Gastrocnemius medialis (tissue), 4 donors: Measurements from ENCODE around the gene SMAD9. TPM values are rescaled to one million over a fixed set of nuclear protein-coding genes. Genes with fewer than 3 reads are reported as not detected.

ENCODE experiments used
- ATAC-seq, 2 donors: fragments of 150-250 bp; one replicate each; pipeline ENCODE4 v1.9.1; 2016
- DNase-seq, 2 donors: peaks; one replicate each; pipeline ENCODE4 v3.0.0-alpha.2; 2019
- H3K27ac ChIP-seq, 4 donors: fragments of 200-600 bp; sonication (generic); 1 replicate in 1 of 4; 2 replicates in 3 of 4; pipeline ENCODE4 v1.5.1; 2016 to 2018; ENCODE audit warnings: mild to moderate bottlenecking in 2 of 4, moderate library complexity in 1 of 4
- H3K27me3 ChIP-seq, 3 donors: fragments of 200-600 bp; sonication (generic) in 2 of 3; 1 replicate in 1 of 3; 2 replicates in 2 of 3; pipeline versions ENCODE4 v1.5.1 to v1.6.0; 2016 to 2019; ENCODE audit warnings: mild to moderate bottlenecking in 1 of 3, moderate library complexity in 1 of 3
- H3K36me3 ChIP-seq, 2 donors: fragments of 200-600 bp; sonication (generic) in 1 of 2; one replicate each; pipeline ENCODE4 v1.5.1; 2017 to 2018
- H3K4me1 ChIP-seq, 2 donors: fragments of 200-600 bp; sonication (generic) in 1 of 2; one replicate each; pipeline ENCODE4 v1.5.1; 2016 to 2017; ENCODE audit warnings: mild to moderate bottlenecking in 2 of 2
- H3K4me3 ChIP-seq, 4 donors: fragments of 200-600 bp; sonication (generic) in 3 of 4; 1 replicate in 1 of 4; 2 replicates in 3 of 4; pipeline ENCODE4 v1.5.1; 2016 to 2019; ENCODE audit warnings: mild to moderate bottlenecking in 2 of 4
- H3K9me3 ChIP-seq, 3 donors: fragments of 200-600 bp; sonication (generic) in 2 of 3; 1 replicate in 1 of 3; 2 replicates in 2 of 3; pipeline ENCODE4 v1.5.1; 2016 to 2019
- POLR2A ChIP-seq, 2 donors: fragments of 450-650 bp; IDR thresholded peaks; one replicate each; pipeline ENCODE4 v1.6.1; 2017; ENCODE audit warnings: antibody characterized with exemption in 2 of 2, mild to moderate bottlenecking in 2 of 2, moderate library complexity in 2 of 2
- in situ Hi-C, 4 donors: fragments of 200-750 bp; cut with MboI; loops; one replicate each; pipeline versions ENCODE4 v1.15.0 to v1.8.0; 2017; ENCODE audit warnings: low sequenced_read_pairs in 4 of 4
- intact Hi-C: fragments of 100-400 bp; cut with DNase I; formaldehyde crosslinking; loops from one replicate; pipeline ENCODE4 v1.15.1; 2023; ENCODE audit warnings: low total_unique reads
- total RNA-seq, 4 donors: library from RNA; depleted of rRNA; stranded (reverse); fragments of >200 nt; gene quantifications; one replicate each; pipeline versions ENCODE4 v1.1.0 to v1.2.3, GENCODE V29; 2016
- TF ChIP-seq, protein P1 (sequence below), 5 experiments: fragments of 450-650 bp in 3 of 5; fragments of 200-600 bp in 2 of 5; sonication (generic) in 2 of 5; IDR thresholded peaks in 4 of 5; conservative IDR thresholded peaks in 1 of 5; 1 replicate in 4 of 5; 2 replicates in 1 of 5; pipeline ENCODE4 v1.5.1; 2016 to 2019; ENCODE audit warnings: antibody characterized with exemption in 5 of 5, mild to moderate bottlenecking in 3 of 5, moderate library complexity in 3 of 5

The SMAD9 gene
- total RNA-seq, 4 donors from 2014 or later, result 2.2 to 14.9 (median 6.5) TPM

DNA sequence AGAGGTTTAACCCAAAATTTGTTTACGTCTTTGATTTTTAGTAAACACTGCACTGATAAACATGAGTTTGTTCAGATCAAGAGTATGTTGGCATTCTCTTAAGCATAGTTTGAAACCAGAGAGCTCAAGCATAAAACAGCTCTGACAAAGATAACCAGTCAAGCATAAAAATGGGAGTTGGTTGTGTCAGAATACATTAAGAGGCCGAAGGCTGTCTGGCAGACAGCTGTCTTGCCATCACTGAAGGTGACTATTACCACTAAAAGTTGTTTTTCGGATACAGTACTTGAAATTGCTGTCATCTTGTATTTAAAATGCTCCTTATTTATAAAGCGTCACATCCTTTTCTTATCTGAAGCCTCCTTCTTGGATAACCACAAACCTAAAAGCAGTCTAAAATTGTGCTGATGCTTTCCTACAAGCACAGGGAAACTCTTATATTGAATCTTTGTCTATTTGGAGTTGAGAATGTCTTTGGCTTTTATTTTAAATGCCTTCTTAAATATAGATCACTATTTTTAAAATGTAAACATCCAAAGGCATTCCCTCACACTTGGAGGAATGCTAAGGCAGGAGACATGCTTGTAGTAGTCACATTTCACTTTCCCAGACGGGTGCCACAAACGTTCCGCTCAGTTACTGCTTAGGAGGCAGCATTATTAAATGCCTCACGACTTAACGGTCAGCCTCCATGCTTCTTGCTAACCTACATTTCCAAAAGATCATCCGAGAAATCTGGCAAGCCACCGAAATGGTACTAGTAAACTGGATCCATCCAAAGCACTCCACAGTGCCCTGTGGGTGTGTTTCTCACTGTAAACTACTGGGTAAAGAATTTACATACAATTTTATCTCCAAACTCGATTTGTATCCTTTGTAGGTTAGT, 1.5 kb downstream of the SMAD9 start:
- no peak for TF ChIP-seq POLR2A (IDR thresholded peaks at IDR 0.05)
- TF ChIP-seq, protein P1, sequence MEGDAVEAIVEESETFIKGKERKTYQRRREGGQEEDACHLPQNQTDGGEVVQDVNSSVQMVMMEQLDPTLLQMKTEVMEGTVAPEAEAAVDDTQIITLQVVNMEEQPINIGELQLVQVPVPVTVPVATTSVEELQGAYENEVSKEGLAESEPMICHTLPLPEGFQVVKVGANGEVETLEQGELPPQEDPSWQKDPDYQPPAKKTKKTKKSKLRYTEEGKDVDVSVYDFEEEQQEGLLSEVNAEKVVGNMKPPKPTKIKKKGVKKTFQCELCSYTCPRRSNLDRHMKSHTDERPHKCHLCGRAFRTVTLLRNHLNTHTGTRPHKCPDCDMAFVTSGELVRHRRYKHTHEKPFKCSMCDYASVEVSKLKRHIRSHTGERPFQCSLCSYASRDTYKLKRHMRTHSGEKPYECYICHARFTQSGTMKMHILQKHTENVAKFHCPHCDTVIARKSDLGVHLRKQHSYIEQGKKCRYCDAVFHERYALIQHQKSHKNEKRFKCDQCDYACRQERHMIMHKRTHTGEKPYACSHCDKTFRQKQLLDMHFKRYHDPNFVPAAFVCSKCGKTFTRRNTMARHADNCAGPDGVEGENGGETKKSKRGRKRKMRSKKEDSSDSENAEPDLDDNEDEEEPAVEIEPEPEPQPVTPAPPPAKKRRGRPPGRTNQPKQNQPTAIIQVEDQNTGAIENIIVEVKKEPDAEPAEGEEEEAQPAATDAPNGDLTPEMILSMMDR (IDR thresholded peaks at IDR 0.05 in 4 of 5, conservative IDR thresholded peaks at IDR 0.05 in 1 of 5), result no peak
- peaks cover 8 to 27% of the 10 kb centered on the region in 2 donors for H3K4me1 ChIP-seq
- H3K4me3 ChIP-seq, result peak overlapping the region; percentile 69 to 79 (median 72)
- intact Hi-C loops, result loop anchor here (2.0 kb wide), 3 partner anchors 36 to 100 kb away; partner anchors contain the start of gene RFXAP
- in situ Hi-C loops, result no loop called here
- no peaks in the 10 kb centered on the region for H3K36me3 ChIP-seq
- no peaks in the 10 kb centered on the region for H3K9me3 ChIP-seq
- H3K27me3 ChIP-seq, result no peaks in the 10 kb centered on the region
- ATAC-seq, result peak in 1 of 2 donors; percentile 8
- peak overlapping the region; percentile 60 to 79 (median 70) for H3K27ac ChIP-seq
- DNase-seq, result no peak

DNA sequence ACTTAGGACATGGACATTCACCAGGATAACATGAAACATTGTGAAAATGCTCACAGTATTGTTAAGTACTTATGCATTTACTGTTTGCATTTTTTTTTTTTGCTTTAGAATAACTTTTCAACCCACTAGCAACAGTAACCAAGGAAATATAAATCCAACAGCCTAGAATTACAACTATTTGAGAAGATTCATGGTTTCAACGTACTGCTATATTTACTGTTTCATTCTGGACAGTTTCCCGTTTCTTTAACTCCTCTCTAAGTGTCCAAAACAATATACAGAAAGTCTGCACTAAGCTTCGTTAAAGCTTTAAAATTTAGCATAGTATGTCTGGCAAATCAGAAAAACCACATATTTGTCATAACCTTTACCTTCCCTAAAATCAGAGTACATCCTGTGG, 2.7 kb downstream of the SMAD9 start:
- H3K4me3 ChIP-seq, result no peak overlapping the region
- no peaks in the 10 kb centered on the region for H3K9me3 ChIP-seq
- in situ Hi-C loops (no loop called here), intact Hi-C loops (no loop called here)
- ATAC-seq (no peak), DNase-seq (no peak)
- H3K27ac ChIP-seq, result peak overlapping the region in 1 of 4 donors; percentile 75
- peaks cover 8 to 29% of the 10 kb centered on the region in 2 donors for H3K4me1 ChIP-seq
- no peak for TF ChIP-seq POLR2A (IDR thresholded peaks at IDR 0.05)
- TF ChIP-seq, protein P1 (IDR thresholded peaks at IDR 0.05 in 4 of 5, conservative IDR thresholded peaks at IDR 0.05 in 1 of 5), result no peak
- no peaks in the 10 kb centered on the region for H3K27me3 ChIP-seq
- H3K36me3 ChIP-seq, result no peaks in the 10 kb centered on the region

DNA sequence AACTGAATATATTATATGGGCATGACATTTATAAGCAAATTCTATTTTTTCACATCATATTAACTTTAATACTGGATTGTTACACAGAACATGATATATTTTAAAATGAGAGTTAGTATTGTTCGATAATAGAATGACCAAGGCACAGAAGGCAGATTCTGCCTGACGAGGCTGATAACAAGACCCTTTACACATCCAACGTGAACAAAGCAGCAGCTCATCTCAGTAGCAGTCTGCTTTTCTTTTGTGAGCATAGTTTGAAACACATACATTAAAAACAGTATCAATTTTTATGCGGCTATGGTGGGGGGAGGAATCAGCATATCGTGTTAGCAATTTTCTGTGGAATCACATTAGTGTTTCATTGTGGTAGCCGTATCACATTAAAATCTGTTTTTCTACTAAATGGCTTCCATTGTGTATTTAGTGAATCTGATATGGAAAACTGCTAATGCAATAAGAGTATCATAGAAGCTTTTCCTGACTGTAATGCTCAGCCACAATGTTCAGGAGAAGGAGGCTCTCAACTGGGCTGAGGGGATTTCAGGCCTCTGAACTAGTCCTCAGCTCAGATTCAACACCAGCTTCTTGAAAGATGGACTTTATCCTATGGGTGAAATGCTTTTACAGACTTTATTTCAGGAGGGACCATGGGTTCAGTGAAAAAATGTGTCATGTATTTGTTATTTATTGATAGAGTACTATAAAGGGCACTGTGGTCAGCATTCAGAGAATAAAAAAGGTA, 4.0 kb downstream of the SMAD9 start:
- H3K27me3 ChIP-seq, result no peaks in the 10 kb centered on the region
- H3K27ac ChIP-seq, result peak overlapping the region in 3 of 4 donors; percentile 25 to 49 (median 26)
- H3K4me1 ChIP-seq, result peaks cover 8 to 29% of the 10 kb centered on the region in 2 donors
- no peaks in the 10 kb centered on the region for H3K36me3 ChIP-seq
- ATAC-seq (no peak), DNase-seq (no peak)
- no peak overlapping the region for H3K4me3 ChIP-seq
- no peaks in the 10 kb centered on the region for H3K9me3 ChIP-seq
- no peak for TF ChIP-seq POLR2A (IDR thresholded peaks at IDR 0.05)
- TF ChIP-seq, protein P1 (IDR thresholded peaks at IDR 0.05 in 4 of 5, conservative IDR thresholded peaks at IDR 0.05 in 1 of 5), result no peak
- in situ Hi-C loops, result no loop called here
- intact Hi-C loops, result no loop called here

DNA sequence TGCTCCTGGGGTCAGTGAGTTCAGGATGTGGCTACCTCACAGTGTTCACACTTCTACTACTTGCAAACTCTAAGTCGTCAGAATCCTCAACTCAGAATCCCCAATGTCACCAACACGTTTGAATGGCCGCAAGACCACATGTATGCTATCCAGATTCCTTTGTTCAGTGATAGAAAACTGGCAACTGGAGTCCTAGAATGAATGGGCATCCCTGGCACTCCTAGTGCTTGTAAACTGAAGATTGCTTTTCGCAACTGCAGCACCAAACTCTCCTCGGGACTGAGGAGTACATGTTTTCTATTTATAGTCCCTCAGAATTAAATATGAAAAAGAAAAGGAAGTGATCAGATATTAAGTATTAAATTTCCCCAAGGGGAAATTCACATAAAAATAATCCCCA, 4.9 kb downstream of the SMAD9 start:
- DNase-seq, result peak in 1 of 2 donors; percentile 42

More for the DNA sequence above, 4.9 kb downstream of the SMAD9 start:
- no peaks in the 10 kb centered on the region for H3K9me3 ChIP-seq
- TF ChIP-seq, protein P1 (IDR thresholded peaks at IDR 0.05 in 4 of 5, conservative IDR thresholded peaks at IDR 0.05 in 1 of 5), result no peak
- TF ChIP-seq POLR2A (IDR thresholded peaks at IDR 0.05), result no peak
- intact Hi-C loops (no loop called here), in situ Hi-C loops (no loop called here)
- no peaks in the 10 kb centered on the region for H3K36me3 ChIP-seq
- H3K4me1 ChIP-seq, result peaks cover 8 to 21% of the 10 kb centered on the region in 2 donors
- no peaks in the 10 kb centered on the region for H3K27me3 ChIP-seq
- peak overlapping the region in 3 of 4 donors; percentile 25 to 57 (median 49) for H3K27ac ChIP-seq
- H3K4me3 ChIP-seq, result no peak overlapping the region
- peak in 1 of 2 donors; percentile 64 for ATAC-seq
